Measurements from ENCODE around the gene DEPDC5. TPM values are rescaled to one million over a fixed set of nuclear protein-coding genes. Genes with fewer than 3 reads are reported as not detected.

DEPDC5 gene
- total and polyA plus RNA-seq, 9 of the 15 experiments (the other 6 are each of a cell fraction or from before 2014, with no cell fraction given): 2.3 to 12.3 (median 10.7) TPM

- Histone ChIP-seq H3K4me2 (ENCODE audit: insufficient read depth, low read length) (no peak overlapping the region), H3K36me3 (ENCODE audit: control insufficient read depth, insufficient read depth, low read length) (peaks cover 36% of the 10 kb centered on the region; the same call in 1 of the 3 replicates), H3K9me1 (ENCODE audit: control insufficient read depth, insufficient read depth, low read length) (no peaks in the 10 kb centered on the region), H3K4me1 (replicated peaks in 1 of 2; ENCODE audit: control insufficient read depth in 2 of 2, insufficient read depth in 2 of 2, low read length in 2 of 2) (no peaks in the 10 kb centered on the region; a peak in 1 of 5 replicates), H3K9me3 (replicated peaks; ENCODE audit: control insufficient read depth, insufficient read depth, low read depth, low read length) (no peaks in the 10 kb centered on the region), H3K4me3 (no peak overlapping the region), H3K27me3 (ENCODE audit: control insufficient read depth in 2 of 2, insufficient read depth in 2 of 2, low read length in 2 of 2) (no peaks in the 10 kb centered on the region), H2AFZ (ENCODE audit: low read depth, low read length) (no peak overlapping the region), H4K20me1 (replicated peaks; ENCODE audit: control insufficient read depth, insufficient read depth, low read length) (no peaks in the 10 kb centered on the region), H3K9ac (ENCODE audit: insufficient read depth in 1 of 2, low read depth in 2 of 2, low read length in 2 of 2) (no peak overlapping the region), H3K27ac (ENCODE audit: extremely low read depth, low read depth, low read length) (no peak overlapping the region), H3K79me2 (ENCODE audit: control insufficient read depth, insufficient read depth, low read length) (peaks cover 36% of the 10 kb centered on the region)
- intact Hi-C loops (cut with micrococcal nuclease): no loop called here
- no TSS peak for BruUV-seq (replicated peaks)
- ATAC-seq (peak; percentile 84), FAIRE-seq (no peak), DNase-seq (ENCODE audit: extremely low read depth in 1 of 4, low spot score in 3 of 4) (peak in 3 of 4 experiments; percentile 19 to 31 (median 22))
- ChIA-PET POLR2A (interaction anchor here (0.7 to 1.3 kb wide), 2 partner anchors 48 to 858 kb away, joined by 3 read pairs; no protein-coding TSS in a partner anchor), CTCF (ENCODE audit: low intra/inter-chr PET ratio) (interaction anchor here (0.7 kb wide), 1 partner anchor 169 kb away, joined by 3 read pairs; no protein-coding TSS in a partner anchor)
- TF ChIP-seq PTBP1 (IDR thresholded peaks at IDR 0.05; ENCODE audit: low read depth, low read length) (no peak), ZNF384 (IDR thresholded peaks at IDR 0.05; ENCODE audit: low read depth, low read length) (peak; percentile 50; the same call in 1 of the 2 replicates), MTA1 (IDR thresholded peaks at IDR 0.05; ENCODE audit: borderline replicate concordance) (no peak)
- TF ChIP-seq, protein P1, sequence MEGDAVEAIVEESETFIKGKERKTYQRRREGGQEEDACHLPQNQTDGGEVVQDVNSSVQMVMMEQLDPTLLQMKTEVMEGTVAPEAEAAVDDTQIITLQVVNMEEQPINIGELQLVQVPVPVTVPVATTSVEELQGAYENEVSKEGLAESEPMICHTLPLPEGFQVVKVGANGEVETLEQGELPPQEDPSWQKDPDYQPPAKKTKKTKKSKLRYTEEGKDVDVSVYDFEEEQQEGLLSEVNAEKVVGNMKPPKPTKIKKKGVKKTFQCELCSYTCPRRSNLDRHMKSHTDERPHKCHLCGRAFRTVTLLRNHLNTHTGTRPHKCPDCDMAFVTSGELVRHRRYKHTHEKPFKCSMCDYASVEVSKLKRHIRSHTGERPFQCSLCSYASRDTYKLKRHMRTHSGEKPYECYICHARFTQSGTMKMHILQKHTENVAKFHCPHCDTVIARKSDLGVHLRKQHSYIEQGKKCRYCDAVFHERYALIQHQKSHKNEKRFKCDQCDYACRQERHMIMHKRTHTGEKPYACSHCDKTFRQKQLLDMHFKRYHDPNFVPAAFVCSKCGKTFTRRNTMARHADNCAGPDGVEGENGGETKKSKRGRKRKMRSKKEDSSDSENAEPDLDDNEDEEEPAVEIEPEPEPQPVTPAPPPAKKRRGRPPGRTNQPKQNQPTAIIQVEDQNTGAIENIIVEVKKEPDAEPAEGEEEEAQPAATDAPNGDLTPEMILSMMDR (IDR thresholded peaks at IDR 0.05 in 2 of 3, conservative IDR thresholded peaks at IDR 0.05 in 1 of 3; ENCODE audit: insufficient read depth in 2 of 3, low read depth in 1 of 3, low read length in 3 of 3): peak; percentile 30 to 47 (median 31); a peak in 3 of 6 replicates
- TF ChIP-seq, protein P2, sequence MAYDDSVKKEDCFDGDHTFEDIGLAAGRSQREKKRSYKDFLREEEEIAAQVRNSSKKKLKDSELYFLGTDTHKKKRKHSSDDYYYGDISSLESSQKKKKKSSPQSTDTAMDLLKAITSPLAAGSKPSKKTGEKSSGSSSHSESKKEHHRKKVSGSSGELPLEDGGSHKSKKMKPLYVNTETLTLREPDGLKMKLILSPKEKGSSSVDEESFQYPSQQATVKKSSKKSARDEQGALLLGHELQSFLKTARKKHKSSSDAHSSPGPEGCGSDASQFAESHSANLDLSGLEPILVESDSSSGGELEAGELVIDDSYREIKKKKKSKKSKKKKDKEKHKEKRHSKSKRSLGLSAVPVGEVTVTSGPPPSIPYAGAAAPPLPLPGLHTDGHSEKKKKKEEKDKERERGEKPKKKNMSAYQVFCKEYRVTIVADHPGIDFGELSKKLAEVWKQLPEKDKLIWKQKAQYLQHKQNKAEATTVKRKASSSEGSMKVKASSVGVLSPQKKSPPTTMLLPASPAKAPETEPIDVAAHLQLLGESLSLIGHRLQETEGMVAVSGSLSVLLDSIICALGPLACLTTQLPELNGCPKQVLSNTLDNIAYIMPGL (CRISPR knock-in tag; IDR thresholded peaks at IDR 0.05): no peak
- 77% methylated on average over 5 of the region's 8 CpGs for WGBS (ENCODE audit: insufficient coverage, low coverage, missing lambda C conversion rate)
- in situ Hi-C loops (cut with MboI): no loop called here
Observed at GRCh38 chr22:31730344-31730711, 23.5 kb upstream of the DEPDC5 start.

Data from K562 (cell line).